Parathyroid adenoma (tissue), 2 donors: ENCODE data around the gene LSAMP.

Experiments
- H2AFZ ChIP-seq: fragments of 300-600 bp; sonication (generic); one replicate; pipeline ENCODE4 v1.7.0; 2017; ENCODE audit warnings: antibody characterized with exemption, mild to moderate bottlenecking
- H3K27ac ChIP-seq: fragments of 300-600 bp; sonication (generic); one replicate; pipeline ENCODE4 v1.7.0; 2017
- H3K27me3 ChIP-seq: fragments of 300-600 bp; sonication (generic); one replicate; pipeline ENCODE4 v1.7.0; 2017; ENCODE audit warnings: low read length; ENCODE audit not compliant: control insufficient read depth, insufficient read depth
- H3K36me3 ChIP-seq: fragments of 300-600 bp; sonication (generic); one replicate; pipeline ENCODE4 v1.7.0; 2017; ENCODE audit warnings: low read length; ENCODE audit not compliant: control insufficient read depth, insufficient read depth
- H3K4me1 ChIP-seq: fragments of 300-600 bp; sonication (generic); one replicate; pipeline ENCODE4 v1.7.0; 2017; ENCODE audit warnings: control low read depth
- H3K4me2 ChIP-seq: fragments of 300-600 bp; sonication (generic); one replicate; pipeline ENCODE4 v1.7.0; 2017; ENCODE audit warnings: low read length
- H3K4me3 ChIP-seq: fragments of 300-600 bp; sonication (generic); one replicate; pipeline ENCODE4 v1.7.0; 2017; ENCODE audit warnings: low read depth, low read length
- H3K79me2 ChIP-seq: fragments of 300-600 bp; sonication (generic); one replicate; pipeline ENCODE4 v1.7.0; 2017; ENCODE audit warnings: control low read depth
- H3K9ac ChIP-seq: fragments of 300-600 bp; sonication (generic); one replicate; pipeline ENCODE4 v1.7.0; 2017; ENCODE audit warnings: mild to moderate bottlenecking
- H3K9me3 ChIP-seq: fragments of 300-600 bp; sonication (generic); one replicate; pipeline ENCODE4 v1.7.0; 2017; ENCODE audit warnings: low read length; ENCODE audit not compliant: control insufficient read depth
- CTCF ChIP-seq: fragments of 300-600 bp; sonication (generic); IDR thresholded peaks from one replicate; pipeline ENCODE4 v1.7.0; 2017; ENCODE audit warnings: antibody characterized with exemption, mild to moderate bottlenecking
- donor health status: primary hyperparathyroidism.

Gene LSAMP

GRCh38 chr3:116127464-116127863 is 317.8 kb downstream of the LSAMP start:
- Histone ChIP-seq H3K36me3 (no peaks in the 10 kb centered on the region), H3K79me2 (no peaks in the 10 kb centered on the region), H3K9ac (no peak overlapping the region), H3K27me3 (no peaks in the 10 kb centered on the region), H2AFZ (no peak overlapping the region), H3K9me3 (no peaks in the 10 kb centered on the region), H3K4me3 (no peak overlapping the region), H3K4me2 (no peak overlapping the region), H3K4me1 (no peaks in the 10 kb centered on the region), H3K27ac (no peak overlapping the region)
- no peak for TF ChIP-seq CTCF

- no peak overlapping the region for H3K4me3 ChIP-seq
- no peak overlapping the region for H3K9ac ChIP-seq
- H3K27ac ChIP-seq = no peak overlapping the region
- H2AFZ ChIP-seq = no peak overlapping the region
- no peak overlapping the region for H3K4me2 ChIP-seq
- TF ChIP-seq CTCF = no peak
- H3K79me2 ChIP-seq = no peaks in the 10 kb centered on the region
- no peaks in the 10 kb centered on the region for H3K4me1 ChIP-seq
- H3K27me3 ChIP-seq = no peaks in the 10 kb centered on the region
- H3K9me3 ChIP-seq = no peaks in the 10 kb centered on the region
- no peaks in the 10 kb centered on the region for H3K36me3 ChIP-seq
These were observed 321.1 kb downstream of the LSAMP start for GRCh38 chr3:116124166-116124565.

DNA sequence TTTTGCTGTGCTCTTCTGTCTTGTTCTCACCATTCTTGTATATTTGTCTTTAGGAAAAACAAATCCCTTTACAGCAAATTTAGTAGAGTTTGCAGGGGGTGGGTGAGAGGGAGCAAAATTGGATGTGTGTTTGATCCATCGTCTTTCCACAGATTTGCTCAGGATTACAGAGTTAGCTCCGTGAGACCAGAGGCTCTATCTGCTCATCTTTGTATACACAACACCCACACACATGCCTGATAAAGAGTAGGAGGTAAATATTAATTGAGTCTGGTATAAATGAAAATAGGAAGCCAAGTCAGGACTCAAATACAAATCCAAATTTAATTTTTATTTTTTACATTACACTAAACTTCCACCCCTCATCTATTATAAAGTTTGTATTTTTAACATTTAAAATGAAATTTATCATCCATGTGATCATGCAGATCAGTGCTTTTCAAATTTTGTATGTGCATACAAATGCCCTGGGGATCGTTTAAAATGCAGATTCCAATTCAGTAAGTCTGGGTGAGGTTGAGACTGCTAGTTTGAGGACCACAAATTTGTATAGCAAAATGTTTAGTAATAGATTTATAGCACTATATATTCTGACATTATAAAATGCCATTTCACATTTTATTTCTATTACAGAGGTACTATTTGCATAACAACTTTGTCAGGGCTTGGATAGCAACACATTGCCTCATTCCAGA is 326.7 kb downstream of the LSAMP start:
- TF ChIP-seq CTCF = no peak
- no peak overlapping the region for H3K27ac ChIP-seq

DNA sequence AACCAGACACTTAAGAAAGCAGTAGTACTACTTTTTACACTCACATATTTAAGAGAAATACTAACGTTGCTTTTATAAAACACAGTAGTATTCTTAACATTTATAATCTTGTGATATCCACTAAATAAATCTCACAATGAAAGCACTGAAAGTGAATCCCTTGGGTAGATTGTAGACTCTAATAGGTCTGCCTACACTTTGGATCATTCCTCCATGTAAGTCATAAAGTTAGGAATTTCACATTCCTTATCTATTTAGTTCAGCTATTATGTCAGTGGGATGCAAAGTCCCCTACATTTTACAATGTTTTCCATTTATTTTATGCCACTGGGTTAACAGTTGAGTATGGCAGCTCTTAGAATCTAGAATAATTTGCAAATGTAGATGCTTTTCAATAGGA is 330.7 kb downstream of the LSAMP start:
- H3K36me3 ChIP-seq = no peaks in the 10 kb centered on the region
- TF ChIP-seq CTCF = no peak
- H3K4me2 ChIP-seq = no peak overlapping the region
- no peak overlapping the region for H3K9ac ChIP-seq
- H3K27me3 ChIP-seq = no peaks in the 10 kb centered on the region
- H3K79me2 ChIP-seq = no peaks in the 10 kb centered on the region
- H3K4me3 ChIP-seq = no peak overlapping the region
- H2AFZ ChIP-seq = no peak overlapping the region
- no peaks in the 10 kb centered on the region for H3K9me3 ChIP-seq
- no peaks in the 10 kb centered on the region for H3K4me1 ChIP-seq
- no peak overlapping the region for H3K27ac ChIP-seq

More for the DNA sequence above, 326.7 kb downstream of the LSAMP start:
- no peak overlapping the region for H3K9ac ChIP-seq
- H3K4me2 ChIP-seq = no peak overlapping the region
- no peaks in the 10 kb centered on the region for H3K27me3 ChIP-seq
- no peaks in the 10 kb centered on the region for H3K79me2 ChIP-seq
- no peaks in the 10 kb centered on the region for H3K36me3 ChIP-seq
- no peak overlapping the region for H2AFZ ChIP-seq
- no peak overlapping the region for H3K4me3 ChIP-seq
- no peaks in the 10 kb centered on the region for H3K4me1 ChIP-seq
- no peaks in the 10 kb centered on the region for H3K9me3 ChIP-seq

DNA sequence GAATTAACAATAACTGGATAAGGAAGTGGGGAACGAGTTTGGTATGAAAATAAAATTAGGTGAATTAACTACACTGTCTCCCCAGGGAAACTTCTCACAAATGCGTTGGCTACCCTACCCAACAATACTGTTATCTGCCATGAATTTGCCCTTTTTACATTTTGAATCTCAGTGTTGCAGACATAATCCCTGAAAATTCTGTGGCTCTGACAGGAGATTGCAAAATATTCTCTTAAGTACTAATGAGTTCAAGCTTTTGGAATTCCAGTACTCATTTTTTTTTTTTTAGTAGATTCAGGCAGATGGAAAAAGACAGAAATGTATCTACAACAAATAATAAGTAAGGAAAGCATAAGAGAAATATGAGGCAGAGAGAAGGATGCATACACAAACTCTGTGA is 332.6 kb downstream of the LSAMP start:
- Histone ChIP-seq H2AFZ (no peak overlapping the region), H3K79me2 (no peaks in the 10 kb centered on the region)

More for the DNA sequence above, 332.6 kb downstream of the LSAMP start:
- TF ChIP-seq CTCF = no peak
- Histone ChIP-seq H3K27me3 (no peaks in the 10 kb centered on the region), H3K4me3 (no peak overlapping the region), H3K36me3 (no peaks in the 10 kb centered on the region), H3K4me1 (no peaks in the 10 kb centered on the region), H3K9me3 (no peaks in the 10 kb centered on the region), H3K4me2 (no peak overlapping the region), H3K9ac (no peak overlapping the region), H3K27ac (no peak overlapping the region)
